Measurements from ENCODE around the gene METRNL.

Gene METRNL

GRCh38 chr17:83082909-83083367 lies 3.5 kb downstream of the METRNL start:
- H3K4me3 ChIP-seq (ENCODE audit: low read length) = no peak overlapping the region
- TF ChIP-seq CTCF (conservative IDR thresholded peaks at IDR 0.05; ENCODE audit: low read depth, low read length) = no peak
- DNase-seq (ENCODE audit: low read depth) = no peak

GRCh38 chr17:83083368-83084201 lies 4.2 kb downstream of the METRNL start:
- peak; percentile 90 for DNase-seq (ENCODE audit: low read depth)
- peak overlapping the region; percentile 7 for H3K4me3 ChIP-seq (ENCODE audit: low read length)
- no peak for TF ChIP-seq CTCF (conservative IDR thresholded peaks at IDR 0.05; ENCODE audit: low read depth, low read length)

GRCh38 chr17:83084214-83084613 lies 4.8 kb downstream of the METRNL start:
- no peak for DNase-seq (ENCODE audit: low read depth)
- peak overlapping the region; percentile 7 for H3K4me3 ChIP-seq (ENCODE audit: low read length)
- TF ChIP-seq CTCF (conservative IDR thresholded peaks at IDR 0.05; ENCODE audit: low read depth, low read length) = no peak

- no peak overlapping the region for H3K4me3 ChIP-seq (ENCODE audit: low read length)
- no peak for DNase-seq (ENCODE audit: low read depth)
- no peak for TF ChIP-seq CTCF (conservative IDR thresholded peaks at IDR 0.05; ENCODE audit: low read depth, low read length)
Observed at GRCh38 chr17:83084621-83085056, 5.2 kb downstream of the METRNL start.

GRCh38 chr17:83085103-83085502 lies 5.7 kb downstream of the METRNL start:
- no peak for TF ChIP-seq CTCF (conservative IDR thresholded peaks at IDR 0.05; ENCODE audit: low read depth, low read length)
- DNase-seq (ENCODE audit: low read depth) = no peak
- H3K4me3 ChIP-seq (ENCODE audit: low read length) = no peak overlapping the region

- DNase-seq (ENCODE audit: low read depth) = no peak
- TF ChIP-seq CTCF (conservative IDR thresholded peaks at IDR 0.05; ENCODE audit: low read depth, low read length) = no peak
- H3K4me3 ChIP-seq (ENCODE audit: low read length) = no peak overlapping the region
Observed at GRCh38 chr17:83085526-83086198, 6.3 kb downstream of the METRNL start.

Measured in retinal pigment epithelial cell (primary cell).